H1 (cell line): ENCODE measurements around the gene TMEM131L. TPM values are rescaled to one million over a fixed set of nuclear protein-coding genes. Genes with fewer than 3 reads are reported as not detected.

Experiments
- RAD21 ChIP-seq, 2 experiments: IDR thresholded peaks in 1 of 2; conservative IDR thresholded peaks in 1 of 2; 2 replicates each; pipeline ENCODE4 v1.6.1; 2011; ENCODE audit warnings: low read depth in 2 of 2, low read length in 2 of 2, improper control_type of control experiment in 1 of 2, inconsistent platforms in 1 of 2, mild to moderate bottlenecking in 1 of 2, moderate library complexity in 1 of 2
- RXRA ChIP-seq: IDR thresholded peaks from 2 replicates; pipeline ENCODE4 v1.6.1; 2011; ENCODE audit warnings: low read depth, mild to moderate bottlenecking, low read length, moderate library complexity; ENCODE audit not compliant: insufficient read depth
- SAP30 ChIP-seq: fragments of 300-600 bp; sonication (generic); IDR thresholded peaks from 2 replicates; pipeline ENCODE4 v1.7.1; 2012; ENCODE audit warnings: low read length, moderate library complexity, mild to moderate bottlenecking, inconsistent platforms; ENCODE audit not compliant: insufficient read depth, insufficient replicate concordance
- SIN3A ChIP-seq, 2 experiments: IDR thresholded peaks in 1 of 2; conservative IDR thresholded peaks in 1 of 2; 2 replicates each; pipeline ENCODE4 v1.6.1; 2011 to 2012; ENCODE audit warnings: low read length in 2 of 2, improper control_type of control experiment in 1 of 2, low read depth in 1 of 2, mild to moderate bottlenecking in 1 of 2
- SRF ChIP-seq: IDR thresholded peaks from 2 replicates; pipeline ENCODE4 v1.6.1; 2011; ENCODE audit warnings: mild to moderate bottlenecking, low read depth, low read length, moderate library complexity
- TAF1 ChIP-seq: IDR thresholded peaks from 2 replicates; pipeline ENCODE4 v1.6.1; 2011; ENCODE audit warnings: mild to moderate bottlenecking, low read depth, low read length
- TEAD4 ChIP-seq: IDR thresholded peaks from 2 replicates; pipeline ENCODE4 v1.6.1; 2012; ENCODE audit warnings: low read depth, low read length, inconsistent platforms, mixed read lengths
- YY1 ChIP-seq: IDR thresholded peaks from 2 replicates; pipeline ENCODE4 v1.6.1; 2011; ENCODE audit warnings: low read depth, mild to moderate bottlenecking, low read length
- polyA plus RNA-seq, 7 experiments: library from polyadenylated mRNA; depleted of rRNA in 3 of 7; stranded (reverse) in 5 of 7; unstranded in 2 of 7; fragments of >200 nt in 5 of 7; fragments of 200-250 nt in 2 of 7; gene quantifications; 1 replicate in 5 of 7; 2 replicates in 1 of 7; 4 replicates in 1 of 7; pipeline versions ENCODE4 v1.2.1 to v1.2.3, GENCODE V29; 2011 to 2013; ENCODE audit warnings: missing spikeins in 2 of 7, mixed read lengths in 2 of 7
- total RNA-seq: library from RNA; stranded (reverse); fragmentation: NEBNext Ultra II Directional; extraction: Animal tissue kit (Norgen Biotek cat#: 25700); gene quantifications from 2 replicates; pipeline ENCODE4 v1.2.1, GENCODE V29; 2021
- TF ChIP-seq, protein P1 (sequence below): IDR thresholded peaks from 2 replicates; pipeline ENCODE4 v1.6.1; 2012; ENCODE audit warnings: low read length, inconsistent platforms

Gene TMEM131L
- total and polyA plus RNA-seq, 2 of the 8 experiments (the other 6 are each of a cell fraction or from before 2014, with no cell fraction given): 14.3 to 26.1 TPM

- TF ChIP-seq YY1 (no peak), RAD21 (IDR thresholded peaks at IDR 0.05 in 1 of 2, conservative IDR thresholded peaks at IDR 0.05 in 1 of 2; ENCODE audit: low read depth in 2 of 2, low read length in 2 of 2) (no peak), TEAD4 (no peak), SIN3A (conservative IDR thresholded peaks at IDR 0.05 in 1 of 2, IDR thresholded peaks at IDR 0.05 in 1 of 2; ENCODE audit: low read depth in 1 of 2, low read length in 2 of 2) (no peak), SAP30 (no peak), TAF1 (no peak), RXRA (no peak), SRF (no peak)
- TF ChIP-seq, protein P1, sequence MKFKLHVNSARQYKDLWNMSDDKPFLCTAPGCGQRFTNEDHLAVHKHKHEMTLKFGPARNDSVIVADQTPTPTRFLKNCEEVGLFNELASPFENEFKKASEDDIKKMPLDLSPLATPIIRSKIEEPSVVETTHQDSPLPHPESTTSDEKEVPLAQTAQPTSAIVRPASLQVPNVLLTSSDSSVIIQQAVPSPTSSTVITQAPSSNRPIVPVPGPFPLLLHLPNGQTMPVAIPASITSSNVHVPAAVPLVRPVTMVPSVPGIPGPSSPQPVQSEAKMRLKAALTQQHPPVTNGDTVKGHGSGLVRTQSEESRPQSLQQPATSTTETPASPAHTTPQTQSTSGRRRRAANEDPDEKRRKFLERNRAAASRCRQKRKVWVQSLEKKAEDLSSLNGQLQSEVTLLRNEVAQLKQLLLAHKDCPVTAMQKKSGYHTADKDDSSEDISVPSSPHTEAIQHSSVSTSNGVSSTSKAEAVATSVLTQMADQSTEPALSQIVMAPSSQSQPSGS: no peak
Measured at GRCh38 chr4:153474251-153474650, 8.1 kb downstream of the TMEM131L start (continued).
